HEK293 (cell line): Measurements from ENCODE around the gene EFCAB5.

Experiments used
- ZNF274 ChIP-seq, 2 experiments: fragments of 200-500 bp in 1 of 2; fragments of 450-650 bp in 1 of 2; sonication (Bioruptor generic) in 1 of 2; formaldehyde crosslinking in 1 of 2; IDR thresholded peaks; 2 replicates each; pipeline versions ENCODE4 v1.5.1 to v1.6.1; 2014 to 2016; ENCODE audit warnings: borderline replicate concordance in 1 of 2, inconsistent platforms in 1 of 2, low read length in 1 of 2, missing biosample characterization in 1 of 2, missing genetic modification characterization in 1 of 2
- ZNF785 ChIP-seq: fragments of 450-650 bp; formaldehyde crosslinking; IDR thresholded peaks from 2 replicates; pipeline ENCODE4 v1.5.1; 2016; ENCODE audit warnings: missing biosample characterization, missing genetic modification characterization

- TF ChIP-seq ZNF785: no peak
- no peak for TF ChIP-seq ZNF274 (IDR thresholded peaks at IDR 0.05; ENCODE audit: low read length)
- TF ChIP-seq ZNF274 (tag by site-specific recombination; IDR thresholded peaks at IDR 0.05; ENCODE audit: borderline replicate concordance): no peak
These were observed 160.4 kb downstream of the EFCAB5 start for GRCh38 chr17:30101686-30102390.
